Adipocyte (in vitro differentiated cells): ENCODE data around the gene CHMP6.

Experiments
- DNase-seq: peaks from one replicate; pipeline ENCODE4 v3.0.0-alpha.2; 2015; ENCODE audit warnings: low read depth
- H3K27me3 ChIP-seq: replicated peaks from 2 replicates; pipeline ENCODE4 v1.7.0; 2013; ENCODE audit warnings: mild to moderate bottlenecking, low read length, moderate library complexity; ENCODE audit not compliant: control insufficient read depth, insufficient read depth
- H3K36me3 ChIP-seq: 2 replicates; pipeline ENCODE4 v1.7.0; 2013; ENCODE audit warnings: low read length, mild to moderate bottlenecking, moderate library complexity; ENCODE audit not compliant: control insufficient read depth, insufficient read depth, severe bottlenecking
- H3K4me1 ChIP-seq: 2 replicates; pipeline ENCODE4 v1.7.0; 2013; ENCODE audit warnings: mild to moderate bottlenecking, low read length, moderate library complexity; ENCODE audit not compliant: control insufficient read depth, insufficient read depth
- H3K4me3 ChIP-seq: 2 replicates; pipeline ENCODE4 v1.7.0; 2013; ENCODE audit warnings: mild to moderate bottlenecking, low read length, moderate library complexity
- H3K9ac ChIP-seq: 2 replicates; pipeline ENCODE4 v1.7.0; 2013; ENCODE audit warnings: mild to moderate bottlenecking, low read length, moderate library complexity
- H3K9me3 ChIP-seq: 2 replicates; pipeline ENCODE4 v1.7.0; 2013; ENCODE audit warnings: mild to moderate bottlenecking, low read length, moderate library complexity; ENCODE audit not compliant: control insufficient read depth

CHMP6 gene

GRCh38 chr17:80989586-80989913 lies 2.1 kb upstream of the CHMP6 start:
- no peaks in the 10 kb centered on the region for H3K27me3 ChIP-seq
- H3K4me3 ChIP-seq, result no peak overlapping the region
- DNase-seq, result no peak
- H3K9ac ChIP-seq, result peak overlapping the region; percentile 61
- H3K9me3 ChIP-seq, result no peaks in the 10 kb centered on the region
- no peaks in the 10 kb centered on the region for H3K36me3 ChIP-seq
- peaks cover 49% of the 10 kb centered on the region for H3K4me1 ChIP-seq

GRCh38 chr17:80990921-80991644 lies 558 bp upstream of the CHMP6 start:
- Histone ChIP-seq H3K4me1 (peaks cover 43% of the 10 kb centered on the region), H3K4me3 (peak overlapping the region; percentile 84), H3K36me3 (peaks cover 11% of the 10 kb centered on the region), H3K9ac (peak overlapping the region; percentile 89), H3K27me3 (no peaks in the 10 kb centered on the region), H3K9me3 (no peaks in the 10 kb centered on the region)
- DNase-seq, result no peak

- H3K36me3 ChIP-seq, result peaks cover 23% of the 10 kb centered on the region
- no peaks in the 10 kb centered on the region for H3K9me3 ChIP-seq
- peak overlapping the region; percentile 84 for H3K4me3 ChIP-seq
- peak; percentile 63 for DNase-seq
- peak overlapping the region; percentile 89 for H3K9ac ChIP-seq
- H3K4me1 ChIP-seq, result peaks cover 43% of the 10 kb centered on the region
- H3K27me3 ChIP-seq, result no peaks in the 10 kb centered on the region
Measured at GRCh38 chr17:80992077-80992947, 671 bp downstream of the CHMP6 start.

GRCh38 chr17:80992948-80993624 lies 1.4 kb downstream of the CHMP6 start:
- Histone ChIP-seq H3K27me3 (no peaks in the 10 kb centered on the region), H3K9me3 (no peaks in the 10 kb centered on the region), H3K4me3 (peak overlapping the region; percentile 84), H3K36me3 (peaks cover 30% of the 10 kb centered on the region), H3K9ac (peak overlapping the region; percentile 89), H3K4me1 (peaks cover 36% of the 10 kb centered on the region)
- peak; percentile 22 for DNase-seq

- H3K36me3 ChIP-seq, result peaks cover 48% of the 10 kb centered on the region
- H3K4me3 ChIP-seq, result no peak overlapping the region
- no peak overlapping the region for H3K9ac ChIP-seq
- no peaks in the 10 kb centered on the region for H3K9me3 ChIP-seq
- H3K27me3 ChIP-seq, result no peaks in the 10 kb centered on the region
- DNase-seq, result no peak
- peaks cover 19% of the 10 kb centered on the region for H3K4me1 ChIP-seq
Measured at GRCh38 chr17:80995131-80995530, 3.5 kb downstream of the CHMP6 start.

- no peak overlapping the region for H3K9ac ChIP-seq
- no peaks in the 10 kb centered on the region for H3K9me3 ChIP-seq
- H3K4me1 ChIP-seq, result peaks cover 12% of the 10 kb centered on the region
- no peak overlapping the region for H3K4me3 ChIP-seq
- H3K36me3 ChIP-seq, result peaks cover 48% of the 10 kb centered on the region
- DNase-seq, result no peak
- H3K27me3 ChIP-seq, result no peaks in the 10 kb centered on the region
Measured at GRCh38 chr17:80996422-80997305, 5.0 kb downstream of the CHMP6 start.

- Histone ChIP-seq H3K9me3 (no peaks in the 10 kb centered on the region), H3K9ac (no peak overlapping the region), H3K36me3 (peaks cover 48% of the 10 kb centered on the region), H3K4me1 (peaks cover 17% of the 10 kb centered on the region), H3K27me3 (no peaks in the 10 kb centered on the region), H3K4me3 (no peak overlapping the region)
- no peak for DNase-seq
Measured at GRCh38 chr17:80997424-80998117, 5.9 kb downstream of the CHMP6 start.

- no peaks in the 10 kb centered on the region for H3K27me3 ChIP-seq
- H3K36me3 ChIP-seq, result peaks cover 48% of the 10 kb centered on the region
- no peak overlapping the region for H3K9ac ChIP-seq
- no peak overlapping the region for H3K4me3 ChIP-seq
- peaks cover 13% of the 10 kb centered on the region for H3K4me1 ChIP-seq
- no peaks in the 10 kb centered on the region for H3K9me3 ChIP-seq
- DNase-seq, result no peak
Measured at GRCh38 chr17:80998118-80998747, 6.6 kb downstream of the CHMP6 start.

- Histone ChIP-seq H3K9me3 (no peaks in the 10 kb centered on the region), H3K36me3 (peaks cover 48% of the 10 kb centered on the region), H3K4me3 (no peak overlapping the region), H3K27me3 (no peaks in the 10 kb centered on the region), H3K9ac (no peak overlapping the region), H3K4me1 (peaks cover 9% of the 10 kb centered on the region)
- DNase-seq, result no peak
Measured at GRCh38 chr17:80998748-80999535, 7.3 kb downstream of the CHMP6 start.
